Loucy (cell line): Measurements from ENCODE around the gene TM2D1.

ENCODE experiments used
- EZH2phosphoT487 ChIP-seq: fragments of 200-600 bp; IDR thresholded peaks from 2 replicates; pipeline ENCODE4 v1.6.1; 2018; ENCODE audit warnings: antibody characterized with exemption, mild to moderate bottlenecking, moderate library complexity, borderline replicate concordance
- TF ChIP-seq, protein P1 (sequence below): fragments of 200-600 bp; sonication (generic); conservative IDR thresholded peaks from 2 replicates; pipeline ENCODE4 v1.5.1; 2014; ENCODE audit warnings: mild to moderate bottlenecking, antibody characterized with exemption, low read length

DNA sequence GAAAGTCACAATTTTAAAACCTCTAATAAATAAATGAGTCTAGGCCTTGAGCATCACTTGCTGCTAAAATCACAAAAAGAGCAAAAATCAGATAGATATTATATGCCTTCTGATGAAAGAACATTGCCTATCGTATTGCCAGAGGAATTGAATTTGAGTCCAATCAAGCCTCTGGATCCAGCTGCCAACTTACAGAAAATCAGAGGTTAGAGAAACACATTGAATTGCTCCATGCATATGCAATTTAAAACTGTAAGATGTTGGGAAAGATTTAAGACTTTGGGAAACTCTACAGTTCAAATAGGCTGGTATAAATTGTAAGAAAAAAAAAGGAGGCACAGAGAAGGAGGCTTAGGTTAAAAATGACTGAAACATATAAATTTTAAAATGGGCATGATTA, 93.5 kb downstream of the TM2D1 start:
- TF ChIP-seq, protein P1, sequence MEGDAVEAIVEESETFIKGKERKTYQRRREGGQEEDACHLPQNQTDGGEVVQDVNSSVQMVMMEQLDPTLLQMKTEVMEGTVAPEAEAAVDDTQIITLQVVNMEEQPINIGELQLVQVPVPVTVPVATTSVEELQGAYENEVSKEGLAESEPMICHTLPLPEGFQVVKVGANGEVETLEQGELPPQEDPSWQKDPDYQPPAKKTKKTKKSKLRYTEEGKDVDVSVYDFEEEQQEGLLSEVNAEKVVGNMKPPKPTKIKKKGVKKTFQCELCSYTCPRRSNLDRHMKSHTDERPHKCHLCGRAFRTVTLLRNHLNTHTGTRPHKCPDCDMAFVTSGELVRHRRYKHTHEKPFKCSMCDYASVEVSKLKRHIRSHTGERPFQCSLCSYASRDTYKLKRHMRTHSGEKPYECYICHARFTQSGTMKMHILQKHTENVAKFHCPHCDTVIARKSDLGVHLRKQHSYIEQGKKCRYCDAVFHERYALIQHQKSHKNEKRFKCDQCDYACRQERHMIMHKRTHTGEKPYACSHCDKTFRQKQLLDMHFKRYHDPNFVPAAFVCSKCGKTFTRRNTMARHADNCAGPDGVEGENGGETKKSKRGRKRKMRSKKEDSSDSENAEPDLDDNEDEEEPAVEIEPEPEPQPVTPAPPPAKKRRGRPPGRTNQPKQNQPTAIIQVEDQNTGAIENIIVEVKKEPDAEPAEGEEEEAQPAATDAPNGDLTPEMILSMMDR: no peak
- TF ChIP-seq EZH2phosphoT487: no peak
